NCI-H2171 (cell line): ENCODE results near the gene PTPRK.

Experiments used
- DNase-seq: peaks from one replicate; lab custom pipeline; 2025; lab: John Stamatoyannopoulos, UW

Gene PTPRK

GRCh38 chr6:128280960-128281359 is 239.4 kb downstream of the PTPRK start:
- DNase-seq: no peak

GRCh38 chr6:128280066-128280465 is 240.3 kb downstream of the PTPRK start:
- no peak for DNase-seq

GRCh38 chr6:128278836-128279235 is 241.6 kb downstream of the PTPRK start:
- no peak for DNase-seq

GRCh38 chr6:128277379-128277778 is 243.0 kb downstream of the PTPRK start:
- DNase-seq: no peak

- DNase-seq: no peak
These were observed 244.1 kb downstream of the PTPRK start for GRCh38 chr6:128276311-128276710.

GRCh38 chr6:128275681-128276080 is 244.7 kb downstream of the PTPRK start:
- no peak for DNase-seq

- no peak for DNase-seq
These were observed 245.4 kb downstream of the PTPRK start for GRCh38 chr6:128275030-128275429.

- DNase-seq: no peak
These were observed 248.9 kb downstream of the PTPRK start for GRCh38 chr6:128271527-128271926.

GRCh38 chr6:128271011-128271410 is 249.4 kb downstream of the PTPRK start:
- DNase-seq: no peak

GRCh38 chr6:128266946-128267345 is 253.5 kb downstream of the PTPRK start:
- no peak for DNase-seq

GRCh38 chr6:128265706-128266105 is 254.7 kb downstream of the PTPRK start:
- DNase-seq: no peak

- no peak for DNase-seq
These were observed 260.4 kb downstream of the PTPRK start for GRCh38 chr6:128259730-128260685.

GRCh38 chr6:128259029-128259724 is 261.2 kb downstream of the PTPRK start:
- no peak for DNase-seq

- no peak for DNase-seq
These were observed 264.3 kb downstream of the PTPRK start for GRCh38 chr6:128256095-128256494.

- DNase-seq: no peak
These were observed 267.8 kb downstream of the PTPRK start for GRCh38 chr6:128252341-128253176.

- no peak for DNase-seq
These were observed 268.7 kb downstream of the PTPRK start for GRCh38 chr6:128251445-128252340.

- DNase-seq: no peak
These were observed 269.9 kb downstream of the PTPRK start for GRCh38 chr6:128250370-128251070.

GRCh38 chr6:128249429-128249828 is 271.0 kb downstream of the PTPRK start:
- DNase-seq: no peak

- no peak for DNase-seq
These were observed 273.7 kb downstream of the PTPRK start for GRCh38 chr6:128246472-128247260.
